Neural progenitor cell (in vitro differentiated cells): ENCODE measurements around the gene SLC4A7. TPM values are rescaled to one million over a fixed set of nuclear protein-coding genes. Genes with fewer than 3 reads are reported as not detected.

ENCODE experiments used
- DNase-seq: peaks from one replicate; pipeline ENCODE4 v3.0.0-alpha.2; 2016; ENCODE audit warnings: low spot score
- H2AFZ ChIP-seq: fragments of 200-600 bp; sonication (generic); replicated peaks from 2 replicates; pipeline ENCODE4 v1.6.1; 2016; ENCODE audit warnings: antibody characterized with exemption
- H3F3A ChIP-seq: fragments of 200-600 bp; sonication (generic); 2 replicates; pipeline ENCODE4 v1.6.1; 2016; ENCODE audit warnings: antibody characterized with exemption, low read depth
- H3K27ac ChIP-seq: fragments of 200-600 bp; sonication (generic); 2 replicates; pipeline ENCODE4 v1.5.1; 2016; ENCODE audit warnings: mild to moderate bottlenecking
- H3K27me3 ChIP-seq: fragments of 200-600 bp; sonication (generic); 2 replicates; pipeline ENCODE4 v1.6.1; 2016; ENCODE audit warnings: mild to moderate bottlenecking, moderate library complexity
- H3K36me3 ChIP-seq: fragments of 200-600 bp; sonication (generic); 2 replicates; pipeline ENCODE4 v1.5.1; 2016
- H3K4me1 ChIP-seq: fragments of 200-600 bp; sonication (generic); 2 replicates; pipeline ENCODE4 v1.6.1; 2016; ENCODE audit warnings: mixed run types
- H3K4me2 ChIP-seq: fragments of 200-600 bp; sonication (generic); 2 replicates; pipeline ENCODE4 v1.6.1; 2016
- H3K4me3 ChIP-seq: fragments of 200-600 bp; sonication (generic); 2 replicates; pipeline ENCODE4 v1.5.1; 2016
- H3K79me2 ChIP-seq: fragments of 200-600 bp; sonication (generic); 2 replicates; pipeline ENCODE4 v1.6.1; 2016; ENCODE audit warnings: low read depth
- H3K9ac ChIP-seq: fragments of 200-600 bp; sonication (generic); 2 replicates; pipeline ENCODE4 v1.6.1; 2016
- H3K9me3 ChIP-seq: fragments of 200-600 bp; sonication (generic); 2 replicates; pipeline ENCODE4 v1.5.1; 2016; ENCODE audit warnings: low read depth
- H4K20me1 ChIP-seq: fragments of 200-600 bp; sonication (generic); 2 replicates; pipeline ENCODE4 v1.6.1; 2016; ENCODE audit warnings: low read depth
- H3K27ac Mint-ChIP-seq: 3 replicates; pipeline ENCODE4 v1.8.0; 2021; ENCODE audit warnings: mixed read lengths
- H3K27me3 Mint-ChIP-seq: 2 replicates; pipeline ENCODE4 v1.8.0; 2022; ENCODE audit warnings: low read depth, mild to moderate bottlenecking, inconsistent platforms, moderate library complexity, mixed read lengths; ENCODE audit not compliant: insufficient read depth
- H3K36me3 Mint-ChIP-seq: 3 replicates; pipeline ENCODE4 v1.8.0; 2021; ENCODE audit warnings: mixed read lengths
- H3K4me1 Mint-ChIP-seq: 3 replicates; pipeline ENCODE4 v1.8.0; 2021; ENCODE audit warnings: mixed read lengths
- H3K4me3 Mint-ChIP-seq: 3 replicates; pipeline ENCODE4 v1.8.0; 2021; ENCODE audit warnings: mild to moderate bottlenecking, moderate library complexity, mixed read lengths
- H3K9me3 Mint-ChIP-seq: 3 replicates; pipeline ENCODE4 v1.8.0; 2020; ENCODE audit warnings: mixed read lengths
- CTCF ChIP-seq: fragments of 200-600 bp; sonication (generic); IDR thresholded peaks from 2 replicates; pipeline ENCODE4 v1.5.1; 2017; ENCODE audit warnings: antibody characterized with exemption, mild to moderate bottlenecking
- EZH2 ChIP-seq: fragments of 200-600 bp; sonication (generic); IDR thresholded peaks from 2 replicates; pipeline ENCODE4 v1.6.1; 2017; ENCODE audit warnings: antibody characterized with exemption, mild to moderate bottlenecking, moderate library complexity
- EZH2phosphoT487 ChIP-seq: fragments of 200-600 bp; sonication (generic); IDR thresholded peaks from 2 replicates; pipeline ENCODE4 v1.6.1; 2017; ENCODE audit warnings: antibody characterized with exemption
- total RNA-seq: library from RNA; depleted of rRNA; stranded (reverse); fragments of >200 nt; gene quantifications from 2 replicates; pipeline ENCODE4 v1.2.3, GENCODE V29; 2015; ENCODE audit warnings: low replicate concordance

SLC4A7 gene
- total RNA-seq, 1 donor from 2014 or later, result 114 TPM

GRCh38 chr3:27467545-27467944, 16.6 kb downstream of the SLC4A7 start:
- H3K27me3 Mint-ChIP-seq, result peaks cover 2% of the 10 kb centered on the region
- H3K79me2 ChIP-seq, result peaks cover 100% of the 10 kb centered on the region
- no peak overlapping the region for H3K4me2 ChIP-seq
- no peak overlapping the region for H3K4me3 ChIP-seq
- H3K9me3 ChIP-seq, result no peaks in the 10 kb centered on the region
- H3K36me3 Mint-ChIP-seq, result peaks cover 38% of the 10 kb centered on the region
- no peaks in the 10 kb centered on the region for H3K4me1 ChIP-seq
- no peaks in the 10 kb centered on the region for H3F3A ChIP-seq
- peaks cover 40% of the 10 kb centered on the region for H3K9me3 Mint-ChIP-seq
- no peak overlapping the region for H3K9ac ChIP-seq
- H3K27ac ChIP-seq, result no peak overlapping the region
- peaks cover 28% of the 10 kb centered on the region for H4K20me1 ChIP-seq
- H3K27ac Mint-ChIP-seq, result no peak overlapping the region
- no peaks in the 10 kb centered on the region for H3K27me3 ChIP-seq
- no peak overlapping the region for H3K4me3 Mint-ChIP-seq
- no peak overlapping the region for H2AFZ ChIP-seq
- DNase-seq, result no peak
- TF ChIP-seq EZH2phosphoT487, result no peak
- peak; percentile 25 for TF ChIP-seq CTCF
- no peak for TF ChIP-seq EZH2
- H3K4me1 Mint-ChIP-seq, result no peaks in the 10 kb centered on the region
- no peaks in the 10 kb centered on the region for H3K36me3 ChIP-seq

GRCh38 chr3:27464646-27465045, 19.5 kb downstream of the SLC4A7 start:
- Histone ChIP-seq H3K36me3 (no peaks in the 10 kb centered on the region), H3K9me3 (no peaks in the 10 kb centered on the region), H3K27me3 (no peaks in the 10 kb centered on the region), H2AFZ (no peak overlapping the region), H3F3A (no peaks in the 10 kb centered on the region), H3K79me2 (peaks cover 100% of the 10 kb centered on the region), H3K9ac (no peak overlapping the region), H4K20me1 (peaks cover 17% of the 10 kb centered on the region), H3K4me1 (no peaks in the 10 kb centered on the region), H3K27ac (no peak overlapping the region), H3K4me3 (no peak overlapping the region), H3K4me2 (no peak overlapping the region)
- Mint-ChIP-seq H3K9me3 (peaks cover 52% of the 10 kb centered on the region), H3K27ac (no peak overlapping the region), H3K4me1 (no peaks in the 10 kb centered on the region), H3K4me3 (no peak overlapping the region), H3K27me3 (peaks cover 2% of the 10 kb centered on the region), H3K36me3 (peaks cover 43% of the 10 kb centered on the region)
- TF ChIP-seq EZH2phosphoT487, result no peak
- TF ChIP-seq EZH2, result no peak
- TF ChIP-seq CTCF, result no peak
- DNase-seq, result no peak

GRCh38 chr3:27462228-27462627, 22.0 kb downstream of the SLC4A7 start:
- Mint-ChIP-seq H3K4me3 (no peak overlapping the region), H3K9me3 (peaks cover 55% of the 10 kb centered on the region), H3K36me3 (peaks cover 52% of the 10 kb centered on the region), H3K27me3 (peaks cover 2% of the 10 kb centered on the region), H3K27ac (no peak overlapping the region), H3K4me1 (no peaks in the 10 kb centered on the region)
- no peak overlapping the region for H2AFZ ChIP-seq
- no peaks in the 10 kb centered on the region for H3K9me3 ChIP-seq
- no peaks in the 10 kb centered on the region for H3K36me3 ChIP-seq
- no peaks in the 10 kb centered on the region for H3K27me3 ChIP-seq
- H3K9ac ChIP-seq, result no peak overlapping the region
- no peaks in the 10 kb centered on the region for H3K4me1 ChIP-seq
- H3K4me3 ChIP-seq, result no peak overlapping the region
- no peaks in the 10 kb centered on the region for H3F3A ChIP-seq
- peaks cover 99% of the 10 kb centered on the region for H3K79me2 ChIP-seq
- DNase-seq, result no peak
- TF ChIP-seq CTCF, result no peak
- H3K27ac ChIP-seq, result no peak overlapping the region
- peaks cover 24% of the 10 kb centered on the region for H4K20me1 ChIP-seq
- H3K4me2 ChIP-seq, result no peak overlapping the region

- H3K4me1 ChIP-seq, result no peaks in the 10 kb centered on the region
- Mint-ChIP-seq H3K27me3 (no peaks in the 10 kb centered on the region), H3K27ac (no peak overlapping the region), H3K9me3 (peaks cover 47% of the 10 kb centered on the region), H3K4me1 (no peaks in the 10 kb centered on the region), H3K4me3 (no peak overlapping the region), H3K36me3 (peaks cover 66% of the 10 kb centered on the region)
- H3K27me3 ChIP-seq, result no peaks in the 10 kb centered on the region
- no peak overlapping the region for H3K9ac ChIP-seq
- TF ChIP-seq EZH2phosphoT487 (no peak), CTCF (no peak), EZH2 (no peak)
- H3K27ac ChIP-seq, result no peak overlapping the region
- peaks cover 99% of the 10 kb centered on the region for H3K79me2 ChIP-seq
- H2AFZ ChIP-seq, result no peak overlapping the region
- peaks cover 42% of the 10 kb centered on the region for H4K20me1 ChIP-seq
- no peak overlapping the region for H3K4me3 ChIP-seq
- no peaks in the 10 kb centered on the region for H3F3A ChIP-seq
- H3K9me3 ChIP-seq, result no peaks in the 10 kb centered on the region
- no peak for DNase-seq
- no peaks in the 10 kb centered on the region for H3K36me3 ChIP-seq
- H3K4me2 ChIP-seq, result no peak overlapping the region
Measured at GRCh38 chr3:27458929-27459328, 25.3 kb downstream of the SLC4A7 start.
